Esophagus muscularis mucosa (tissue), 4 donors: ENCODE measurements around the gene SLC16A12. TPM values are rescaled to one million over a fixed set of nuclear protein-coding genes. Genes with fewer than 3 reads are reported as not detected.

Source experiments
- DNase-seq: peaks from one replicate; pipeline ENCODE4 v3.0.0-alpha.2; 2017; ENCODE audit errors: extremely low spot score
- H3K27ac ChIP-seq, 4 donors: fragments of 200-600 bp; sonication (generic); replicated peaks in 1 of 4; 1 replicate in 3 of 4; 2 replicates in 1 of 4; pipeline ENCODE4 v1.5.1; 2016 to 2019; ENCODE audit warnings: mild to moderate bottlenecking in 1 of 4
- H3K27me3 ChIP-seq, 4 donors: fragments of 200-600 bp; sonication (generic); one replicate each; pipeline versions ENCODE4 v1.5.1 to v1.6.0; 2016 to 2019
- H3K36me3 ChIP-seq, 4 donors: fragments of 200-600 bp; sonication (generic); one replicate each; pipeline ENCODE4 v1.5.1; 2016 to 2019
- H3K4me1 ChIP-seq, 4 donors: fragments of 200-600 bp; sonication (generic); one replicate each; pipeline ENCODE4 v1.5.1; 2016 to 2019
- H3K4me3 ChIP-seq, 4 donors: fragments of 200-600 bp; sonication (generic); 1 replicate in 2 of 4; 2 replicates in 2 of 4; pipeline ENCODE4 v1.5.1; 2016 to 2019; ENCODE audit warnings: mild to moderate bottlenecking in 4 of 4, moderate library complexity in 1 of 4
- H3K9me3 ChIP-seq, 4 donors: fragments of 200-600 bp; sonication (generic); 1 replicate in 3 of 4; 2 replicates in 1 of 4; pipeline ENCODE4 v1.5.1; 2016 to 2019
- EP300 ChIP-seq: sonication (generic); formaldehyde crosslinking; IDR thresholded peaks from one replicate; pipeline ENCODE4 v1.6.1; 2017; ENCODE audit warnings: antibody characterized with exemption
- POLR2A ChIP-seq: fragments of 450-650 bp; IDR thresholded peaks from one replicate; pipeline ENCODE4 v1.6.1; 2017; ENCODE audit warnings: antibody characterized with exemption, moderate library complexity, mild to moderate bottlenecking, low read depth
- POLR2AphosphoS5 ChIP-seq, 2 donors: sonication (generic); formaldehyde crosslinking; IDR thresholded peaks; one replicate each; pipeline ENCODE4 v1.6.1; 2017; ENCODE audit warnings: antibody characterized with exemption in 2 of 2
- WGBS: methylation state at CpG from one replicate; pipeline ENCODE4 v1.1.5; 2018; 5-methylcytosine and 5-hydroxymethylcytosine counted together
- intact Hi-C: fragments of 100-400 bp; cut with DNase I; formaldehyde crosslinking; loops from one replicate; pipeline ENCODE4 v1.15.1; 2023
- total RNA-seq, 4 donors: library from RNA; depleted of rRNA; stranded (reverse); fragments of >200 nt; gene quantifications; one replicate each; pipeline versions ENCODE4 v1.1.0 to v1.2.1, GENCODE V29; 2016
- TF ChIP-seq, protein P1 (sequence below), 3 experiments: fragments of 200-600 bp in 2 of 3; fragments of 450-650 bp in 1 of 3; sonication (generic) in 2 of 3; IDR thresholded peaks; one replicate each; pipeline ENCODE4 v1.5.1; 2017 to 2019; ENCODE audit warnings: antibody characterized with exemption in 3 of 3, mild to moderate bottlenecking in 2 of 3, moderate library complexity in 1 of 3

Gene SLC16A12
- total RNA-seq, 4 donors from 2014 or later, result 0.83 to 2.2 (median 1.9) TPM

- no peak overlapping the region for H3K4me3 ChIP-seq
- intact Hi-C loops, result no loop called here
Observed at GRCh38 chr10:89475125-89475524, 60.3 kb downstream of the SLC16A12 start.

DNA sequence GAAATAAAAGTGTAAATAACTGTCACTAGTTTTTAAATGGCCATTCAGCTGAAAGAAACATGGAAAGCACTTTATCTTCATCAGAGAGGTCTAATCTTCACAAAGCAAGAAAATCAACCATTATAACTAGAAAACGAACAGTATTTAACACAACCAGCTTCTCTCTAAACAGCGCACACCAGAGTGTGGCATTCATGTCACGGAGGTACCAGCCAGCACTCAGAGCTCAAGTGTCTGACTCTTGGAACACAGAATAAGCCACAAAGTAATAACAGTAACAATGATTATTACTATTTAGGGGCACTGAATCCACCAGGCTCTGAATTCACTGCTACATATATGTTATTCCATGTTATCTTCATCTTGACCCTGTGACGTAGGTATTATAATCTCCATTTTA, 60.9 kb downstream of the SLC16A12 start:
- DNase-seq, result no peak
- Histone ChIP-seq H3K36me3 (no peaks in the 10 kb centered on the region), H3K4me3 (no peak overlapping the region), H3K4me1 (peaks cover 50 to 65% (median 56%) of the 10 kb centered on the region in 4 donors), H3K27ac (peak overlapping the region; percentile 84 to 90 (median 85)), H3K9me3 (no peaks in the 10 kb centered on the region), H3K27me3 (no peaks in the 10 kb centered on the region)
- intact Hi-C loops, result no loop called here
- 83% methylated on average over 4 of the region's 4 CpGs for WGBS
- no peak for TF ChIP-seq EP300
- TF ChIP-seq, protein P1, sequence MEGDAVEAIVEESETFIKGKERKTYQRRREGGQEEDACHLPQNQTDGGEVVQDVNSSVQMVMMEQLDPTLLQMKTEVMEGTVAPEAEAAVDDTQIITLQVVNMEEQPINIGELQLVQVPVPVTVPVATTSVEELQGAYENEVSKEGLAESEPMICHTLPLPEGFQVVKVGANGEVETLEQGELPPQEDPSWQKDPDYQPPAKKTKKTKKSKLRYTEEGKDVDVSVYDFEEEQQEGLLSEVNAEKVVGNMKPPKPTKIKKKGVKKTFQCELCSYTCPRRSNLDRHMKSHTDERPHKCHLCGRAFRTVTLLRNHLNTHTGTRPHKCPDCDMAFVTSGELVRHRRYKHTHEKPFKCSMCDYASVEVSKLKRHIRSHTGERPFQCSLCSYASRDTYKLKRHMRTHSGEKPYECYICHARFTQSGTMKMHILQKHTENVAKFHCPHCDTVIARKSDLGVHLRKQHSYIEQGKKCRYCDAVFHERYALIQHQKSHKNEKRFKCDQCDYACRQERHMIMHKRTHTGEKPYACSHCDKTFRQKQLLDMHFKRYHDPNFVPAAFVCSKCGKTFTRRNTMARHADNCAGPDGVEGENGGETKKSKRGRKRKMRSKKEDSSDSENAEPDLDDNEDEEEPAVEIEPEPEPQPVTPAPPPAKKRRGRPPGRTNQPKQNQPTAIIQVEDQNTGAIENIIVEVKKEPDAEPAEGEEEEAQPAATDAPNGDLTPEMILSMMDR (IDR thresholded peaks at IDR 0.05), result no peak

More at GRCh38 chr10:89475125-89475524, 60.3 kb downstream of the SLC16A12 start:
- Histone ChIP-seq H3K27ac (peak overlapping the region; percentile 84 to 90 (median 85)), H3K36me3 (no peaks in the 10 kb centered on the region), H3K4me1 (peaks cover 56 to 71% (median 62%) of the 10 kb centered on the region in 4 donors), H3K9me3 (no peaks in the 10 kb centered on the region), H3K27me3 (no peaks in the 10 kb centered on the region)
- TF ChIP-seq POLR2AphosphoS5 (IDR thresholded peaks at IDR 0.05), result no peak
- TF ChIP-seq, protein P1 (IDR thresholded peaks at IDR 0.05), result no peak
- no peak for TF ChIP-seq POLR2A
- TF ChIP-seq EP300, result no peak
- DNase-seq, result no peak
- 38% methylated on average over 2 of the region's 2 CpGs for WGBS

DNA sequence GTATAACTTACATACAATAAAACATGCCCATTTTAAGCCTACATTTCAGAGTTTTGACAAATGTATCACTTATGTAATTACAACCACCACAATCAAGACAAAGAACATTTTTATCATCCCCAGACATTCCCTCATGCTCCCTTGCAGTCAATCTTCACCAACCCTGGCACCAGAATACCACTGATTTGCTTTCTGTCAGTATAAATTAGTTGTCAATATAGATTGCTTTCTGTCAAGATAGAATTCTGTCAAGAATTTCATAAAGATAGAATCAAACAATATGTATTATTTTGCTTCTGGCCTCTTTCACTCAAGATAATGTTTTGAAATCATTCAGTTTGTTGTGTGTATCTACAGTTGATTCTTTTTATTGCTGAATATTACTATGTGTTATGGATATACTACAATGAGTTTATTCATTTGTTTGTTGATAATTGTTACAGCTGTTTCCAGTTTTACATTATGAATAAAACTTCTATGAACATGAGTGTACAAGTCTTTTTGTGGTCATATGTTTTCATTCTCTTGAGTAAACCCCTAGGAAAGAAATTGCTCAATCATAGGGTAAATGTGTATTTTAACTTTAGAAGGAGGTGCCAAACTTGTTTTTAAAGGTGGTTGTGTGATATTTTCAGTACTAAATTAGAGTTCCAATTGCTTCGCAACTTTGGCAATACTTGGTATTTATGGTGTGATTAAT, 64.1 kb downstream of the SLC16A12 start:
- Histone ChIP-seq H3K4me1 (peaks cover 27 to 50% (median 32%) of the 10 kb centered on the region in 4 donors), H3K4me3 (no peak overlapping the region), H3K27ac (no peak overlapping the region), H3K27me3 (no peaks in the 10 kb centered on the region), H3K36me3 (no peaks in the 10 kb centered on the region), H3K9me3 (no peaks in the 10 kb centered on the region)
- TF ChIP-seq, protein P1 (IDR thresholded peaks at IDR 0.05), result no peak
- no peak for TF ChIP-seq EP300
- no peak for TF ChIP-seq POLR2A
- TF ChIP-seq POLR2AphosphoS5 (IDR thresholded peaks at IDR 0.05), result no peak
- DNase-seq, result no peak
- WGBS, result 93% methylated on average over 1 of the region's 1 CpG
- intact Hi-C loops, result no loop called here

DNA sequence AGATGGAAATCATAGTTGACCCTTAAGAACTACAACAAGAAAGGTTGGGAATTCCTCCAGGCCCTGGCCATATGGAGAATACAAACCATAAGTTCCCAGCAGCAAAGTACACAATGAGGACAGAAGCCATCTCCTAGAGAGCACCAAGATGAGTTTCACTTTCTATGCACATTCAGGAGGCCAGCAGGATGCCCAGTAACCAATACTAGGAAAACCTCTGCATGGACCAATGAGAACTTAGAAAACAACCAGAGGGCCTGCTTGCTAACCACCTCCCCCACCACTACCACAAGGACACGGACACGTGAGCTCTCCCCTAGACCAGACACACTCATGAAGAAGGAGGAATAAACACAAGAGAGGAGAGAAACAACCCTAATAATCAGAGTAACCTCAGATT, 64.8 kb downstream of the SLC16A12 start:
- no peak overlapping the region for H3K4me3 ChIP-seq
- WGBS, result 88% methylated on average over 2 of the region's 2 CpGs
- H3K9me3 ChIP-seq, result no peaks in the 10 kb centered on the region
- no peak overlapping the region for H3K27ac ChIP-seq
- intact Hi-C loops, result no loop called here
- TF ChIP-seq EP300, result no peak
- TF ChIP-seq POLR2AphosphoS5 (IDR thresholded peaks at IDR 0.05), result no peak
- TF ChIP-seq POLR2A, result no peak
- TF ChIP-seq, protein P1 (IDR thresholded peaks at IDR 0.05), result no peak
- H3K27me3 ChIP-seq, result no peaks in the 10 kb centered on the region
- peaks cover 21 to 44% (median 27%) of the 10 kb centered on the region in 4 donors for H3K4me1 ChIP-seq
- no peaks in the 10 kb centered on the region for H3K36me3 ChIP-seq
- no peak for DNase-seq

DNA sequence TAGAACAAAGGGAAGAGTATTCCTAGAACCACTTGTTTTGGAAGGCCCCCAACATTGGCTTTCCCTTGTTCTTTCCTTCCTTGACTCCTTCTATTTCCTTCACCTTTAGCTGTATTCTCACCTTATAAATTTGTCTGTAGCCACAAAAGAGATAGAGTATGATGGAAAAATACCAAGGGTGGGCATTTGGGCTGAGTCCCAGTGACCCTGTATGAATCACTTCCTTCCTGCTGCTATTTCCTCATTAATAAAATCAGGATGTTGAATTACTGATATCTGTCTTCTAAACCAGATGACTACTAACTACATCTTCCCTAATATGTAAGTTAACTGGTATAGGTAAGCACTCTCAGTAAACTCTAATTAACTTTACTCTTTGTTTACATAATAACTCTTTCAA, 65.9 kb downstream of the SLC16A12 start:
- H3K9me3 ChIP-seq, result no peaks in the 10 kb centered on the region
- no peaks in the 10 kb centered on the region for H3K27me3 ChIP-seq
- H3K4me1 ChIP-seq, result peaks cover 9 to 33% (median 16%) of the 10 kb centered on the region in 4 donors
- H3K4me3 ChIP-seq, result no peak overlapping the region
- H3K27ac ChIP-seq, result no peak overlapping the region
- H3K36me3 ChIP-seq, result no peaks in the 10 kb centered on the region
- TF ChIP-seq, protein P1 (IDR thresholded peaks at IDR 0.05), result no peak
- no peak for TF ChIP-seq POLR2A
- TF ChIP-seq EP300, result no peak
- TF ChIP-seq POLR2AphosphoS5 (IDR thresholded peaks at IDR 0.05), result no peak
- DNase-seq, result no peak
- intact Hi-C loops, result loop anchor here (5.0 kb wide), 1 partner anchor 93 kb away; no protein-coding TSS in a partner anchor
